Astrocyte of the cerebellum (primary cell): ENCODE data around the gene STRN.

ENCODE experiments used
- DNase-seq: peaks from one replicate; pipeline ENCODE4 v3.0.0-alpha.2; 2011; ENCODE audit warnings: low read depth
- H3K4me3 ChIP-seq: 2 replicates; pipeline ENCODE4 v1.5.1; 2011; ENCODE audit warnings: mild to moderate bottlenecking, low read depth, low read length, moderate library complexity
- in situ Hi-C: cut with HindIII; loops from 2 replicates; pipeline ENCODE4 v1.10.0; 2017; ENCODE audit warnings: low sequenced_read_pairs
- TF ChIP-seq, protein P1 (sequence below): IDR thresholded peaks from 2 replicates; pipeline ENCODE4 v1.5.1; 2012; ENCODE audit warnings: low read length, low read depth, moderate library complexity, mild to moderate bottlenecking; ENCODE audit errors: missing control alignments

The STRN gene, protein sequence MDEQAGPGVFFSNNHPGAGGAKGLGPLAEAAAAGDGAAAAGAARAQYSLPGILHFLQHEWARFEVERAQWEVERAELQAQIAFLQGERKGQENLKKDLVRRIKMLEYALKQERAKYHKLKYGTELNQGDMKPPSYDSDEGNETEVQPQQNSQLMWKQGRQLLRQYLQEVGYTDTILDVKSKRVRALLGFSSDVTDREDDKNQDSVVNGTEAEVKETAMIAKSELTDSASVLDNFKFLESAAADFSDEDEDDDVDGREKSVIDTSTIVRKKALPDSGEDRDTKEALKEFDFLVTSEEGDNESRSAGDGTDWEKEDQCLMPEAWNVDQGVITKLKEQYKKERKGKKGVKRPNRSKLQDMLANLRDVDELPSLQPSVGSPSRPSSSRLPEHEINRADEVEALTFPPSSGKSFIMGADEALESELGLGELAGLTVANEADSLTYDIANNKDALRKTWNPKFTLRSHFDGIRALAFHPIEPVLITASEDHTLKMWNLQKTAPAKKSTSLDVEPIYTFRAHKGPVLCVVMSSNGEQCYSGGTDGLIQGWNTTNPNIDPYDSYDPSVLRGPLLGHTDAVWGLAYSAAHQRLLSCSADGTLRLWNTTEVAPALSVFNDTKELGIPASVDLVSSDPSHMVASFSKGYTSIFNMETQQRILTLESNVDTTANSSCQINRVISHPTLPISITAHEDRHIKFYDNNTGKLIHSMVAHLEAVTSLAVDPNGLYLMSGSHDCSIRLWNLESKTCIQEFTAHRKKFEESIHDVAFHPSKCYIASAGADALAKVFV

GRCh38 chr2:36966370-36967235 lies at the start of gene STRN:
Gene STRN (minus strand): TSS chr2:36966536. CDS start chr2:36966463, 73 bp downstream.
- DNase-seq, result peak; percentile 86
- in situ Hi-C loops, result no loop called here
- TF ChIP-seq, protein P1, sequence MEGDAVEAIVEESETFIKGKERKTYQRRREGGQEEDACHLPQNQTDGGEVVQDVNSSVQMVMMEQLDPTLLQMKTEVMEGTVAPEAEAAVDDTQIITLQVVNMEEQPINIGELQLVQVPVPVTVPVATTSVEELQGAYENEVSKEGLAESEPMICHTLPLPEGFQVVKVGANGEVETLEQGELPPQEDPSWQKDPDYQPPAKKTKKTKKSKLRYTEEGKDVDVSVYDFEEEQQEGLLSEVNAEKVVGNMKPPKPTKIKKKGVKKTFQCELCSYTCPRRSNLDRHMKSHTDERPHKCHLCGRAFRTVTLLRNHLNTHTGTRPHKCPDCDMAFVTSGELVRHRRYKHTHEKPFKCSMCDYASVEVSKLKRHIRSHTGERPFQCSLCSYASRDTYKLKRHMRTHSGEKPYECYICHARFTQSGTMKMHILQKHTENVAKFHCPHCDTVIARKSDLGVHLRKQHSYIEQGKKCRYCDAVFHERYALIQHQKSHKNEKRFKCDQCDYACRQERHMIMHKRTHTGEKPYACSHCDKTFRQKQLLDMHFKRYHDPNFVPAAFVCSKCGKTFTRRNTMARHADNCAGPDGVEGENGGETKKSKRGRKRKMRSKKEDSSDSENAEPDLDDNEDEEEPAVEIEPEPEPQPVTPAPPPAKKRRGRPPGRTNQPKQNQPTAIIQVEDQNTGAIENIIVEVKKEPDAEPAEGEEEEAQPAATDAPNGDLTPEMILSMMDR, result no peak
- H3K4me3 ChIP-seq, result peak within 1 kb of the TSS; percentile 75

DNA sequence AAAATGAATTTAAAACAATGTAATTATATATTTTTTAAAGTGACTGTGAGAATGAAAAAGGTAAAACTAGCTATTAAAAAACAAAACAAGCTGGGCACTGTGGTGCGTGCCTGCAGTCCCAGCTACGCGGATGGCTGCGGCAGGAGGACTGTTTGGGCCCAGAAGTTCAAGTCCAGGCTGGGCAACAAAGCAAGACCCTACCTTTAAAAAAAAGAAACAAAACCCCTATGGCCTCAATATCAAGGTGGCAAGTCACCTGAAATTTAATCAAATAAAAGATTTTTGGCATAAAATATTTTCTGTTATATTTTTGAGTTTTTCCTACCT lies 46.9 kb upstream of the STRN start:
- no peak for DNase-seq
- TF ChIP-seq, protein P1, result no peak
- no peak overlapping the region for H3K4me3 ChIP-seq
- in situ Hi-C loops, result no loop called here

GRCh38 chr2:37011130-37011529 lies 44.8 kb upstream of the STRN start:
- TF ChIP-seq, protein P1, result no peak
- no peak overlapping the region for H3K4me3 ChIP-seq
- DNase-seq, result no peak
- in situ Hi-C loops, result no loop called here

DNA sequence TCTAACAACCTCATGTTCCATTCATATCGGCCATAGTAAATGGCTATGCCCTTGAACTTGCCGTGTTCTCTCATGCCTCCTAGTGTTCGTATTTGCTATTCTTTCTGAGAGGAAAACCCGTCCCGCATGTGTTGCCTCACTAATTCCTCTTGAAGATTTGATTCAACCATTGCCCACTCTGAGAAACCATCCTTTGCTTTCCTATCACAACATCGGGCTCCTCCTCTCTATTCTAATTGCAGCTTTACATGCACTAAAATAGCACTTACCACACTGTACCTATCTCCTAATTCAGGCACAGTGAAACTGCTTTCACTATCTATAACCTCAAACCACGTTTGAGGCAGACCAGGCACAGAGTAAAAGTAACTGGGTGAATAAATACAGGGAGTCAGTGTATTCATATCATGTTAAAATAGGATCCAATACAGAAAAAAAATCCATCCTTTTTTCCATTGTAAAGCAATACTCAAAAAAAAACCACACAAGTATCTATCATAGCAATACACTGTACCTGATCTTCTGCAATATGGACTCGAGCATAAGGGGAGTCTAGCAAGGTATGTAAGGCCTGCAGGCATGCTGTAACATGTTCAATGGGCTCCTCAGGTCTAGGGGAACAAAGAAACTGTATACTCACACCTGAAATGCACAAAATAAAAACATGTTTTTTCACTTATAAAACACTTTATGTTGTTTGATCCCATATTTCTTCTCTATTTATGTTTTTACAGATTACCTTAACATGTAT lies 39.0 kb upstream of the STRN start:
- no peak overlapping the region for H3K4me3 ChIP-seq
- TF ChIP-seq, protein P1, result peak; percentile 35

GRCh38 chr2:37000988-37001556 lies 34.7 kb upstream of the STRN start:
- TF ChIP-seq, protein P1, result no peak
- in situ Hi-C loops, result no loop called here
- no peak overlapping the region for H3K4me3 ChIP-seq
- DNase-seq, result no peak

More for the DNA sequence above, 39.0 kb upstream of the STRN start:
- no peak for DNase-seq
- in situ Hi-C loops, result no loop called here
